Esophagus squamous epithelium (tissue), 5 donors: Measurements from ENCODE around the gene TCF4. TPM values are rescaled to one million over a fixed set of nuclear protein-coding genes. Genes with fewer than 3 reads are reported as not detected.

Experiments
- DNase-seq: peaks from one replicate; lab custom pipeline; 2025; lab: John Stamatoyannopoulos, UW
- H3K27ac ChIP-seq, 4 donors: fragments of 200-600 bp; sonication (generic); one replicate each; pipeline ENCODE4 v1.5.1; 2016 to 2019; ENCODE audit warnings: mild to moderate bottlenecking in 1 of 4
- H3K27me3 ChIP-seq, 4 donors: fragments of 200-600 bp; sonication (generic); 1 replicate in 3 of 4; 2 replicates in 1 of 4; pipeline versions ENCODE4 v1.5.1 to v1.6.0; 2017 to 2021; ENCODE audit warnings: antibody characterized with exemption in 1 of 4
- H3K36me3 ChIP-seq, 3 donors: fragments of 200-600 bp; sonication (generic); one replicate each; pipeline ENCODE4 v1.5.1; 2016 to 2019
- H3K4me1 ChIP-seq, 3 donors: fragments of 200-600 bp; sonication (generic); one replicate each; pipeline ENCODE4 v1.5.1; 2017 to 2019
- H3K4me3 ChIP-seq, 4 donors: fragments of 200-600 bp; sonication (generic); 1 replicate in 3 of 4; 2 replicates in 1 of 4; pipeline ENCODE4 v1.5.1; 2016 to 2019; ENCODE audit warnings: mild to moderate bottlenecking in 2 of 4, moderate library complexity in 1 of 4
- H3K9me3 ChIP-seq, 3 donors: fragments of 200-600 bp; sonication (generic); one replicate each; pipeline ENCODE4 v1.5.1; 2016 to 2019
- POLR2A ChIP-seq, 4 donors: fragments of 450-650 bp; IDR thresholded peaks; one replicate each; pipeline ENCODE4 v1.6.1; 2017; ENCODE audit warnings: antibody characterized with exemption in 4 of 4, mild to moderate bottlenecking in 4 of 4, moderate library complexity in 3 of 4
- WGBS, 2 donors: methylation state at CpG; one replicate each; pipeline ENCODE4 v1.1.5; 2018; 5-methylcytosine and 5-hydroxymethylcytosine counted together
- intact Hi-C: fragments of 100-400 bp; cut with DNase I; formaldehyde crosslinking; loops from one replicate; pipeline ENCODE4 v1.15.0; 2022
- total RNA-seq, 4 donors: library from RNA; depleted of rRNA; stranded (reverse); fragments of >200 nt; gene quantifications; one replicate each; pipeline ENCODE4 v1.1.0, GENCODE V29; 2016
- TF ChIP-seq, protein P1 (sequence below), 6 experiments: fragments of 450-650 bp in 4 of 6; fragments of 200-600 bp in 2 of 6; sonication (generic) in 2 of 6; IDR thresholded peaks; one replicate each; pipeline ENCODE4 v1.5.1; 2016 to 2019; ENCODE audit warnings: antibody characterized with exemption in 6 of 6, mild to moderate bottlenecking in 4 of 6, moderate library complexity in 4 of 6
- donor health status: DM: yes; HTN: yes; CAD: no.

TCF4 gene
- total RNA-seq, 4 donors from 2014 or later: 19.0 to 79.7 (median 26.0) TPM

GRCh38 chr18:55384115-55384514 is 203.9 kb downstream of the TCF4 start:
- TF ChIP-seq, protein P1, sequence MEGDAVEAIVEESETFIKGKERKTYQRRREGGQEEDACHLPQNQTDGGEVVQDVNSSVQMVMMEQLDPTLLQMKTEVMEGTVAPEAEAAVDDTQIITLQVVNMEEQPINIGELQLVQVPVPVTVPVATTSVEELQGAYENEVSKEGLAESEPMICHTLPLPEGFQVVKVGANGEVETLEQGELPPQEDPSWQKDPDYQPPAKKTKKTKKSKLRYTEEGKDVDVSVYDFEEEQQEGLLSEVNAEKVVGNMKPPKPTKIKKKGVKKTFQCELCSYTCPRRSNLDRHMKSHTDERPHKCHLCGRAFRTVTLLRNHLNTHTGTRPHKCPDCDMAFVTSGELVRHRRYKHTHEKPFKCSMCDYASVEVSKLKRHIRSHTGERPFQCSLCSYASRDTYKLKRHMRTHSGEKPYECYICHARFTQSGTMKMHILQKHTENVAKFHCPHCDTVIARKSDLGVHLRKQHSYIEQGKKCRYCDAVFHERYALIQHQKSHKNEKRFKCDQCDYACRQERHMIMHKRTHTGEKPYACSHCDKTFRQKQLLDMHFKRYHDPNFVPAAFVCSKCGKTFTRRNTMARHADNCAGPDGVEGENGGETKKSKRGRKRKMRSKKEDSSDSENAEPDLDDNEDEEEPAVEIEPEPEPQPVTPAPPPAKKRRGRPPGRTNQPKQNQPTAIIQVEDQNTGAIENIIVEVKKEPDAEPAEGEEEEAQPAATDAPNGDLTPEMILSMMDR (IDR thresholded peaks at IDR 0.05): no peak
- no peak for TF ChIP-seq POLR2A (IDR thresholded peaks at IDR 0.05)
- no peak for DNase-seq
- no peaks in the 10 kb centered on the region for H3K27me3 ChIP-seq
- no peak overlapping the region for H3K4me3 ChIP-seq
- no peaks in the 10 kb centered on the region for H3K9me3 ChIP-seq
- no peak overlapping the region for H3K27ac ChIP-seq
- intact Hi-C loops: no loop called here
- peaks cover 0 to 20% (median 8%) of the 10 kb centered on the region in 3 donors for H3K4me1 ChIP-seq
- H3K36me3 ChIP-seq: peaks cover 0 to 13% (median 0%) of the 10 kb centered on the region in 3 donors
- WGBS, 2 donors: 96 to 97% methylated on average over 4 of the region's 4 CpGs

- TF ChIP-seq, protein P1 (IDR thresholded peaks at IDR 0.05): no peak
- TF ChIP-seq POLR2A (IDR thresholded peaks at IDR 0.05): no peak
- Histone ChIP-seq H3K36me3 (peaks cover 0 to 13% (median 0%) of the 10 kb centered on the region in 3 donors), H3K9me3 (no peaks in the 10 kb centered on the region), H3K27me3 (no peaks in the 10 kb centered on the region), H3K4me3 (no peak overlapping the region), H3K27ac (no peak overlapping the region), H3K4me1 (peaks cover 0 to 9% (median 5%) of the 10 kb centered on the region in 3 donors)
- 72 to 85% methylated on average over 2 of the region's 2 CpGs for WGBS, 2 donors
- no peak for DNase-seq
- intact Hi-C loops: no loop called here
Measured at GRCh38 chr18:55382277-55382805, 205.7 kb downstream of the TCF4 start.

GRCh38 chr18:55381277-55381676 is 206.7 kb downstream of the TCF4 start:
- Histone ChIP-seq H3K27ac (no peak overlapping the region), H3K36me3 (peaks cover 0 to 13% (median 0%) of the 10 kb centered on the region in 3 donors), H3K4me1 (peaks cover 0 to 4% (median 0%) of the 10 kb centered on the region in 3 donors), H3K27me3 (no peaks in the 10 kb centered on the region), H3K9me3 (no peaks in the 10 kb centered on the region), H3K4me3 (no peak overlapping the region)
- intact Hi-C loops: no loop called here
- DNase-seq: no peak
- TF ChIP-seq POLR2A (IDR thresholded peaks at IDR 0.05): no peak
- TF ChIP-seq, protein P1 (IDR thresholded peaks at IDR 0.05): no peak

DNA sequence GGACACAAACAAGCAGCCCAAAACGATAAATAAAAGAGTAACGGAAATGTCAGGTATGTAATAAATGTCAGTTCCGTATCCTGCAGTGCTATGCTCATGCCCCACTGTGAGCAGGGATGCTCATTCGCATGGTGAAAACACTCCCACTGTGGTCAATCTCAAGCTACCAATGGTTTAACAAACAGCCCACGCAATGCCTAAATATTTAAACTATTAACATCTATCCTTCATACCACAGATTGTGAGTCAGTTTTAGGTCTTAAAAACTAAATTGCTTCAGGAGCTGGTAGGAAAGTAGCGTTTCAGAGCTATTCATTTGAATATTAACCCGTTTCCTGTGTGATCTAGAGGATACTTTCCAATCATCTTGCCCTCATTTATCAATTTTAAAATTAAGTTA is 207.4 kb downstream of the TCF4 start:
- Histone ChIP-seq H3K27ac (no peak overlapping the region), H3K4me3 (no peak overlapping the region), H3K36me3 (peaks cover 0 to 13% (median 0%) of the 10 kb centered on the region in 3 donors), H3K9me3 (no peaks in the 10 kb centered on the region), H3K4me1 (no peaks in the 10 kb centered on the region), H3K27me3 (no peaks in the 10 kb centered on the region)
- TF ChIP-seq, protein P1 (IDR thresholded peaks at IDR 0.05): no peak
- TF ChIP-seq POLR2A (IDR thresholded peaks at IDR 0.05): no peak
- intact Hi-C loops: no loop called here
- no peak for DNase-seq
- 89 to 93% methylated on average over 7 of the region's 7 CpGs for WGBS, 2 donors

- no peak for DNase-seq
- WGBS, 2 donors: 51 to 86% methylated on average over 2 of the region's 2 CpGs
- Histone ChIP-seq H3K9me3 (no peaks in the 10 kb centered on the region), H3K27me3 (no peaks in the 10 kb centered on the region), H3K4me1 (no peaks in the 10 kb centered on the region), H3K4me3 (no peak overlapping the region), H3K36me3 (no peaks in the 10 kb centered on the region), H3K27ac (no peak overlapping the region)
- intact Hi-C loops: no loop called here
- TF ChIP-seq, protein P1 (IDR thresholded peaks at IDR 0.05): no peak
- TF ChIP-seq POLR2A (IDR thresholded peaks at IDR 0.05): no peak
Measured at GRCh38 chr18:55376387-55376786, 211.6 kb downstream of the TCF4 start.
